NK-92 (cell line): ENCODE results near the gene CIB2.

Source experiments
- DNase-seq: peaks from one replicate; lab custom pipeline; 2025; ENCODE audit not compliant: unreplicated experiment; lab: John Stamatoyannopoulos, UW

CIB2 gene

GRCh38 chr15:78087951-78088772, 43.1 kb downstream of the CIB2 start:
- DNase-seq: no peak

GRCh38 chr15:78085928-78086327, 45.3 kb downstream of the CIB2 start:
- no peak for DNase-seq

- DNase-seq: no peak
Measured at GRCh38 chr15:78084449-78084750, 46.8 kb downstream of the CIB2 start.

GRCh38 chr15:78083687-78084448, 47.4 kb downstream of the CIB2 start:
- DNase-seq: no peak

- no peak for DNase-seq
Measured at GRCh38 chr15:78083186-78083585, 48.1 kb downstream of the CIB2 start.

DNA sequence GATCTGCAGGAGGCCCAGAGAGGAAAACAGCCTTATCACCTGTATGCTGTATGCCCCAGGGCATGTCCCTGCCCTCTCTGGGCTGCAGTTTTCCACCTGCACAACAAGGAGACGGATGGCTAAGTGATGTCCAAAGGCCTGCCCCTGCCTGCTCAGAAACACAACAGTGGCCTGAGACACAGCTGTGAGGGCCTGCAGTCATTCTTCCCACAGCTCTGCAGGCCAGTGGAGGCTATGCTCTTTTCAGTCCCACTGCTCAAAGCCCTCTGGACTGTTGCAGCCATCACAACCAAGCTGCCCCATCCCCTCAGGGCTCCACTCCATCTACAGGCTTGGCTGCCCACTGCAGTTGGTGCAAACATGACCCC, 48.5 kb downstream of the CIB2 start:
- DNase-seq: no peak

- DNase-seq: no peak
Measured at GRCh38 chr15:78082106-78082742, 49.0 kb downstream of the CIB2 start.

GRCh38 chr15:78080088-78080460, 51.2 kb downstream of the CIB2 start:
- no peak for DNase-seq

DNA sequence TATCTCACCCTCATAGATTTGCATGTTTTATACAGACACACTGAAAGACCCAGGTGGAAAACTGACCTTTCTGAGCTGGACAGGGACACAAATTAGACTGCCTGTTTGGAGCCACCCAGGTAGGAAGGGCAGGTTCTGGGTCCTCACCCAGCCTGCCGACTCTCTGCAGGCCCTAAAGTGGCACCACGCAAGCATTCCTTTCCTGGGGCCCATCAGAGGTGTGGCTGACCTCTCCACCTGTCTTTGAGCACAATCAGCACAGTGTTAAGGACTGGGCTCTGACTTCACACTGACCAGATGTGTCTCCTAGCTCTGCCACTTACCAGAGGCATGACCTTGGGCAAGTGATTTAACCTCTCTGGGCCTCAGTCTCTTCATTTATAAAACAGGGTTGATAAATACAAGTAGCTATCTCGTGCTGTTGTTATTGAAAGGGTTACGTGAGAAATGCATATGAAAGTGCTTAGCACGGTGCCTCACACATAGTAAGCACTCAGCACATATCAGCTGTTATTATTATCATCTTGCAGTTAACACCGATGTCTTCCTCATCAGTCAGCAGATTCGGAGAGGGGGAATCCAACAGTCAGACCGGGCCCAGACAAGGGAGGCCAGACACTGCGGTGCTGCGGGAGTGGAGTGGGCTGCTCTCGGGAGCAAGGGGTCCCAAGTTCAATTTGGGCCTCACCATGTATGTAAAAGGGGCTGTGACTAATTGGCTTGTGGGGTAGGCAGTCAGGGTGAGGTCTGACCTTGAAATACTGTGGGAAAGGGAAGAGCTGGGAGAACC, 51.8 kb downstream of the CIB2 start:
- DNase-seq: no peak

GRCh38 chr15:78077871-78078210, 53.4 kb downstream of the CIB2 start:
- DNase-seq: no peak

DNA sequence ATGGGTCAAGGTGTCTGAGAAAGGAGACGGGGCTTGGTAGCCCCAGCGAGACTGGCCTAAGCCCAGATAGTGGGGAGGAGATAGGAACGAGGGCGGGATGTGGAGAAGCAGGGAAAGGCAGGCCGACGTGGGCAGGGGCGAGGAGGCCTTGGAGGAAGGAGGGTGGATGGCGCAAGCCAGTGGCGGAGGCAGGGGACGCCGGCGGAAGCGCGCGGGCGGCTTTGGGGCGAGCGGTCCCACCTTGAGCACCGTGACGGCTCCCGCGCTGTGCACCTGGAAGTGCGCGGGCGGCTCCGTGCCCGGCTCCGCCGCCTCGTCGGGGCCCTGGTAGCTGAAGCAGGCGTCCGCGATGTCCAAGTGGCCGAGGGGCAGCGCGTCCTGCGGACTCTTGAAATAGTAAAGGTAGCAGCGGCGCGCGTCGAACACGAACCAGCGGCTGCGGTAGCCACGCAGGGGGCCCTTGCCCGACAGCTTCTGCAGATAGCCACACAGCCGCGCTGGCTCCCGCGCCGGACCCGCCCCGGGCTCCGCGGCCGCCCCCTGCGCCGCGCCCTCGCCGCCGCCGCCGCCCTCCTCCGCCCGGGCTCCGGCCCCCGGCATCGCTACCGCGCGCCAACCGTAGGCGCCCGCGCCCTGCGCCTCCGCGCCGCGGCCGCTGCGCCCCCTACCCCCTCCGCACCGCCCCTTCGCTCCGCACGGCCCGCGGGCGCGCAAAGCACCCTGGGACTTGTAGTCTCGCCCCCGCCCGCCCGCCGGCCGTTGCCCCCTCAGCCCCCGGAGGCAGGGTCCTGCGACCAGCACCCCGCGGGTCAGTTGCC, 54.0 kb downstream of the CIB2 start, which contains the start of gene TBC1D2B:
TSS of gene TBC1D2B (minus strand) at position 659 of the 818 bp plus-strand sequence. CDS start at position 600, 59 bp downstream.
- no peak for DNase-seq

GRCh38 chr15:78076231-78077052, 54.8 kb downstream of the CIB2 start:
- DNase-seq: no peak

- no peak for DNase-seq
Measured at GRCh38 chr15:78075490-78076230, 55.6 kb downstream of the CIB2 start.

GRCh38 chr15:78073046-78073787, 58.0 kb downstream of the CIB2 start:
- no peak for DNase-seq

- DNase-seq: no peak
Measured at GRCh38 chr15:78072080-78072892, 59.0 kb downstream of the CIB2 start.

GRCh38 chr15:78071383-78071782, 59.9 kb downstream of the CIB2 start:
- DNase-seq: no peak

- no peak for DNase-seq
Measured at GRCh38 chr15:78070049-78070700, 61.1 kb downstream of the CIB2 start.
